HG03045 (cell line): ENCODE measurements around the gene CHIT1.

Experiments
- ATAC-seq: cut with Tn5 transposase; IDR thresholded peaks from one replicate; pipeline ENCODE4 v1.9.1; 2021; ENCODE audit warnings: mild to moderate bottlenecking, moderate library complexity; ENCODE audit not compliant: unreplicated experiment

The CHIT1 gene

GRCh38 chr1:203217139-203217655, 12.3 kb downstream of the CHIT1 start:
- no peak for ATAC-seq

GRCh38 chr1:203216274-203217138, 13.0 kb downstream of the CHIT1 start:
- ATAC-seq = no peak

- ATAC-seq = no peak
Observed at GRCh38 chr1:203215573-203215972, 13.9 kb downstream of the CHIT1 start.

GRCh38 chr1:203214871-203215270, 14.6 kb downstream of the CHIT1 start:
- no peak for ATAC-seq

GRCh38 chr1:203213126-203213525, 16.3 kb downstream of the CHIT1 start:
- ATAC-seq = no peak

GRCh38 chr1:203211812-203212211, 17.7 kb downstream of the CHIT1 start:
- no peak for ATAC-seq

GRCh38 chr1:203210988-203211387, 18.5 kb downstream of the CHIT1 start:
- ATAC-seq = no peak

GRCh38 chr1:203210350-203210749, 19.1 kb downstream of the CHIT1 start:
- ATAC-seq = no peak

GRCh38 chr1:203208181-203208580, 21.3 kb downstream of the CHIT1 start:
- ATAC-seq = no peak

GRCh38 chr1:203207751-203208150, 21.7 kb downstream of the CHIT1 start:
- ATAC-seq = no peak

- no peak for ATAC-seq
Observed at GRCh38 chr1:203206129-203206687, 23.3 kb downstream of the CHIT1 start.

- no peak for ATAC-seq
Observed at GRCh38 chr1:203204756-203205155, 24.7 kb downstream of the CHIT1 start.

- ATAC-seq = no peak
Observed at GRCh38 chr1:203202431-203203245, 26.8 kb downstream of the CHIT1 start.

- no peak for ATAC-seq
Observed at GRCh38 chr1:203201516-203202205, 27.8 kb downstream of the CHIT1 start.

GRCh38 chr1:203200916-203201315, 28.6 kb downstream of the CHIT1 start:
- ATAC-seq = no peak

- ATAC-seq = no peak
Observed at GRCh38 chr1:203199816-203200571, 29.5 kb downstream of the CHIT1 start.

GRCh38 chr1:203199481-203199815, 30.0 kb downstream of the CHIT1 start:
- no peak for ATAC-seq

- ATAC-seq = no peak
Observed at GRCh38 chr1:203199002-203199401, 30.5 kb downstream of the CHIT1 start.

GRCh38 chr1:203197625-203198024, 31.8 kb downstream of the CHIT1 start:
- ATAC-seq = no peak

- ATAC-seq = no peak
Observed at GRCh38 chr1:203196371-203196770, 33.1 kb downstream of the CHIT1 start.
